OCI-LY1 (cell line): ENCODE data around the gene ESPNL.

ENCODE experiments used
- CTCF ChIP-seq: fragments of 200-600 bp; sonication (generic), shearing (Covaris generic); IDR thresholded peaks from 2 replicates; pipeline ENCODE4 v1.5.1; 2017; ENCODE audit warnings: mild to moderate bottlenecking, antibody characterized with exemption, low read length, moderate library complexity, mixed read lengths
- EZH2 ChIP-seq: fragments of 200-600 bp; sonication (generic), shearing (Covaris generic); IDR thresholded peaks from 2 replicates; pipeline ENCODE4 v1.8.0; 2017; ENCODE audit warnings: borderline replicate concordance, mixed run types, mild to moderate bottlenecking, antibody characterized with exemption, low read length, moderate library complexity, mixed read lengths

DNA sequence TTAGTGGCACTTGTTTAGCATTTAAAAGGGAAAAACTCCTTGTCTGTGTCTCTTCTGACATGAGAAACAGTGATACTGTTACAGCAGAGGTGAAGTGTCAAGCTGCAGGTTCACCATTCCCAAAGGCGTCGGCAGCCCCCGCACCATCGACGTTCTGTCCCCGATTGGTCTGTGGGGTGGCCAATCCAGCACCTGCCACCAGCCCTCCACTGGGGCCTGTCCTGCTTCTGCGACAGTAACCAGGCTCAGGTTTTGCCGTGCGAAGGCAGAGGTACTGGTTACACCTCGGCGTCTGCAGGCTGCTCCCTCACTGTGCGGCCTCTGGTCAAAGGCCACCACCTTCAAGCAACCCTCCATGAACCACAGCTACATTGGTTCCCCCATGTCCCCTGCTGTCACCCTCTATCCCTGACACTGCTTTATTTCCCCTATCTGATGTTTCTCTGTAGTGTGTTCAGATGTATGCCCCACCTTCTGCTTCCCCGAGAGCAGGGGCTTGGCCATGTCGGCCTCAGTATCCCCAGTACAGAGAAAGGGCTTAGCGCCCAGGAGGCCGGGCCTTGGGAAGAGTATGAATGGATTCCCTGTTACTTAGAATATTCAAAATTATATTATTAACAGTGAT, 8.6 kb upstream of the ESPNL start:
- TF ChIP-seq CTCF (no peak), EZH2 (no peak)
